Endothelial cell (in vitro differentiated cells): ENCODE measurements around the gene GBP2. TPM values are rescaled to one million over a fixed set of nuclear protein-coding genes. Genes with fewer than 3 reads are reported as not detected.

Source experiments
- total RNA-seq: library from RNA; stranded (reverse); fragmentation: NEBNext Ultra II Directional; extraction: Animal tissue kit (Norgen Biotek cat#: 25700); gene quantifications from one replicate; pipeline ENCODE4 v1.2.1, GENCODE V29; 2021; ENCODE audit not compliant: unreplicated experiment

Gene GBP2
- total RNA-seq, 1 donor from 2014 or later = 0.36 TPM

Other genes starting within 250 kb of the GBP2 start
- gene GTF2B, start 234.5 kb downstream of the GBP2 start, total RNA-seq = 25.6 TPM
- gene KYAT3, start 133.5 kb downstream of the GBP2 start, total RNA-seq = 30.9 TPM
- gene RBMXL1, start 133.5 kb downstream of the GBP2 start, total RNA-seq = 11.3 TPM
- 0.36 TPM for gene GBP3, start 103.2 kb downstream of the GBP2 start, total RNA-seq
- gene GBP1, start 60.9 kb downstream of the GBP2 start, total RNA-seq = 9.9 TPM
- 0.69 TPM for gene GBP7, start 49.9 kb upstream of the GBP2 start, total RNA-seq
- 75.5 TPM for gene GBP4, start 72.8 kb upstream of the GBP2 start, total RNA-seq
- 2.6 TPM for gene GBP5, start 146.7 kb upstream of the GBP2 start, total RNA-seq
- gene GBP6, start 237.9 kb upstream of the GBP2 start, total RNA-seq = 0.26 TPM